ENCODE data around the gene NVL.
A peak's percentile ranks its signal among the peaks of the same experiment; 100 is the strongest.
"Not testable (repeated sequence)": the region's sequence is repeated elsewhere in the genome, so short reads cannot be mapped to it uniquely, and the experiment has no call there.

NVL gene

GRCh38 chr1:224333939-224334786, 4.2 kb upstream of the NVL start:
- no peak for DNase-seq

- DNase-seq = peak; percentile 20
Measured at GRCh38 chr1:224333309-224333926, 3.4 kb upstream of the NVL start.

GRCh38 chr1:224331824-224332223, 1.9 kb upstream of the NVL start:
- no peak for DNase-seq

GRCh38 chr1:224331326-224331725, 1.4 kb upstream of the NVL start:
- DNase-seq = no peak

GRCh38 chr1:224329484-224329841, 509 bp downstream of the NVL start:
- DNase-seq = no peak

- no peak for DNase-seq
Measured at GRCh38 chr1:224328644-224329043, 1.3 kb downstream of the NVL start.

- DNase-seq = no peak
Measured at GRCh38 chr1:224325959-224326358, 4.0 kb downstream of the NVL start.

GRCh38 chr1:224321706-224322105, 8.3 kb downstream of the NVL start:
- no peak for DNase-seq

GRCh38 chr1:224317383-224318045, 12.5 kb downstream of the NVL start:
- no peak for DNase-seq

- no peak for DNase-seq
Measured at GRCh38 chr1:224312025-224312424, 17.9 kb downstream of the NVL start.

- not testable (repeated sequence) for DNase-seq
Measured at GRCh38 chr1:224311503-224311902, 18.5 kb downstream of the NVL start.

- no peak for DNase-seq
Measured at GRCh38 chr1:224308064-224308463, 21.9 kb downstream of the NVL start.

GRCh38 chr1:224304767-224305166, 25.2 kb downstream of the NVL start:
- no peak for DNase-seq

- DNase-seq = no peak
Measured at GRCh38 chr1:224302947-224303346, 27.0 kb downstream of the NVL start.

- no peak for DNase-seq
Measured at GRCh38 chr1:224301391-224301790, 28.6 kb downstream of the NVL start.

GRCh38 chr1:224300346-224300745, 29.6 kb downstream of the NVL start:
- no peak for DNase-seq

GRCh38 chr1:224298346-224299330, 31.3 kb downstream of the NVL start:
- DNase-seq = no peak

- DNase-seq = no peak
Measured at GRCh38 chr1:224294775-224295174, 35.2 kb downstream of the NVL start.

- no peak for DNase-seq
Measured at GRCh38 chr1:224292419-224292818, 37.6 kb downstream of the NVL start.

- no peak for DNase-seq
Measured at GRCh38 chr1:224289396-224289795, 40.6 kb downstream of the NVL start.

GRCh38 chr1:224287714-224288113, 42.3 kb downstream of the NVL start:
- no peak for DNase-seq

- DNase-seq = no peak
Measured at GRCh38 chr1:224282140-224282539, 47.8 kb downstream of the NVL start.
